Measurements from ENCODE around the gene COA7. TPM values are rescaled to one million over a fixed set of nuclear protein-coding genes. Genes with fewer than 3 reads are reported as not detected.

The COA7 gene
- total RNA-seq, result 10 to 100 TPM in 3 of 4 donors, 1 to 10 TPM in 1; 5.7 to 14.8 (median 12.7) TPM

- Histone ChIP-seq H3K4me3 (peak within 1 kb of the TSS; percentile 69), H3K27ac (peak within 1 kb of the TSS; percentile 70), H3K4me1 (peaks cover 24% of the 10 kb centered on the region), H3K9me3 (no peaks in the 10 kb centered on the region), H3K27me3 (no peaks in the 10 kb centered on the region), H3K36me3 (no peaks in the 10 kb centered on the region)
- DNase-seq (ENCODE audit: low spot score in 2 of 2), result peak; percentile 86 to 90
- 3% methylated on average over 40 of the region's 68 CpGs for WGBS
- TF ChIP-seq CTCF (IDR thresholded peaks at IDR 0.05) (no peak), POLR2AphosphoS5 (IDR thresholded peaks at IDR 0.05) (peak in 1 of 3 donors; percentile 84)
Observed at GRCh38 chr1:52697795-52698674, at the start of gene COA7. TSS of gene COA7 (minus strand) at chr1:52698347. CDS start at chr1:52698326, 21 bp downstream.

- Histone ChIP-seq H3K4me3 (no peak overlapping the region), H3K27me3 (no peaks in the 10 kb centered on the region)
- no peak for DNase-seq (ENCODE audit: low spot score in 2 of 2)
Observed at GRCh38 chr1:52747450-52747849, 49.3 kb upstream of the COA7 start.

GRCh38 chr1:52746189-52746588, 48.0 kb upstream of the COA7 start:
- no peaks in the 10 kb centered on the region for H3K4me1 ChIP-seq
- no peaks in the 10 kb centered on the region for H3K36me3 ChIP-seq
- H3K9me3 ChIP-seq, result no peaks in the 10 kb centered on the region
- no peak overlapping the region for H3K4me3 ChIP-seq
- TF ChIP-seq POLR2AphosphoS5 (IDR thresholded peaks at IDR 0.05) (no peak), EP300 (IDR thresholded peaks at IDR 0.05) (no peak), POLR2A (IDR thresholded peaks at IDR 0.05) (no peak), CTCF (IDR thresholded peaks at IDR 0.05) (no peak)
- H3K27ac ChIP-seq, result no peak overlapping the region
- DNase-seq (ENCODE audit: low spot score in 2 of 2), result no peak
- no peaks in the 10 kb centered on the region for H3K27me3 ChIP-seq
- WGBS, result 90% methylated on average over 4 of the region's 4 CpGs

More at GRCh38 chr1:52747450-52747849, 49.3 kb upstream of the COA7 start:
- H3K4me1 ChIP-seq, result peaks cover 7% of the 10 kb centered on the region
- TF ChIP-seq POLR2A (IDR thresholded peaks at IDR 0.05) (no peak), EP300 (IDR thresholded peaks at IDR 0.05) (no peak), POLR2AphosphoS5 (IDR thresholded peaks at IDR 0.05) (no peak), CTCF (IDR thresholded peaks at IDR 0.05) (no peak)
- no peaks in the 10 kb centered on the region for H3K36me3 ChIP-seq
- 94% methylated on average over 1 of the region's 1 CpG for WGBS
- no peaks in the 10 kb centered on the region for H3K9me3 ChIP-seq
- H3K27ac ChIP-seq, result no peak overlapping the region

- no peak for DNase-seq (ENCODE audit: low spot score in 2 of 2)
- TF ChIP-seq POLR2A (IDR thresholded peaks at IDR 0.05) (no peak), CTCF (IDR thresholded peaks at IDR 0.05) (no peak), EP300 (IDR thresholded peaks at IDR 0.05) (no peak)
- Histone ChIP-seq H3K27me3 (no peaks in the 10 kb centered on the region), H3K36me3 (no peaks in the 10 kb centered on the region), H3K4me1 (no peaks in the 10 kb centered on the region), H3K9me3 (no peaks in the 10 kb centered on the region), H3K4me3 (no peak overlapping the region), H3K27ac (no peak overlapping the region)
- WGBS, result 66% methylated on average over 3 of the region's 3 CpGs
Observed at GRCh38 chr1:52741259-52741658, 43.1 kb upstream of the COA7 start.

GRCh38 chr1:52739699-52740467, 41.7 kb upstream of the COA7 start:
- H3K36me3 ChIP-seq, result no peaks in the 10 kb centered on the region
- no peaks in the 10 kb centered on the region for H3K9me3 ChIP-seq
- H3K4me1 ChIP-seq, result no peaks in the 10 kb centered on the region
- H3K27me3 ChIP-seq, result no peaks in the 10 kb centered on the region
- H3K4me3 ChIP-seq, result no peak overlapping the region
- 95% methylated on average over 4 of the region's 4 CpGs for WGBS
- TF ChIP-seq EP300 (IDR thresholded peaks at IDR 0.05), result no peak
- TF ChIP-seq CTCF (IDR thresholded peaks at IDR 0.05), result no peak
- TF ChIP-seq POLR2A (IDR thresholded peaks at IDR 0.05), result no peak
- TF ChIP-seq POLR2AphosphoS5 (IDR thresholded peaks at IDR 0.05), result no peak
- H3K27ac ChIP-seq, result no peak overlapping the region
- DNase-seq (ENCODE audit: low spot score in 2 of 2), result no peak

Data from suprapubic skin (tissue), 4 donors.